Brain microvascular endothelial cell (primary cell): ENCODE results near the gene WNK1.

Source experiments
- DNase-seq: peaks from one replicate; pipeline ENCODE4 v3.0.0-alpha.2; 2020
- H3K27ac ChIP-seq: fragments of 250-450 bp; sonication (Bioruptor Pico); 2 replicates; pipeline ENCODE4 v1.5.1; 2020; ENCODE audit warnings: mild to moderate bottlenecking, moderate library complexity
- H3K27me3 ChIP-seq: fragments of 250-450 bp; sonication (Bioruptor Pico); replicated peaks from 2 replicates; pipeline ENCODE4 v1.5.1; 2020; ENCODE audit warnings: mild to moderate bottlenecking
- H3K36me3 ChIP-seq: fragments of 250-450 bp; sonication (Bioruptor Pico); replicated peaks from 2 replicates; pipeline ENCODE4 v1.5.1; 2020; ENCODE audit warnings: mild to moderate bottlenecking
- H3K4me3 ChIP-seq: 2 replicates; pipeline ENCODE4 v1.5.1; 2011; ENCODE audit warnings: low read depth, mild to moderate bottlenecking, control low read depth, low read length, moderate library complexity
- in situ Hi-C: cut with HindIII; loops from 2 replicates; pipeline ENCODE4 v1.10.0; 2017; ENCODE audit warnings: low sequenced_read_pairs, low pct_ligation_motif_present
- TF ChIP-seq, protein P1 (sequence below): IDR thresholded peaks from 2 replicates; pipeline ENCODE4 v1.5.1; 2011; ENCODE audit warnings: low read depth, mild to moderate bottlenecking, moderate library complexity, low read length, control low read depth, inconsistent platforms; ENCODE audit errors: missing control alignments

WNK1 gene

DNA sequence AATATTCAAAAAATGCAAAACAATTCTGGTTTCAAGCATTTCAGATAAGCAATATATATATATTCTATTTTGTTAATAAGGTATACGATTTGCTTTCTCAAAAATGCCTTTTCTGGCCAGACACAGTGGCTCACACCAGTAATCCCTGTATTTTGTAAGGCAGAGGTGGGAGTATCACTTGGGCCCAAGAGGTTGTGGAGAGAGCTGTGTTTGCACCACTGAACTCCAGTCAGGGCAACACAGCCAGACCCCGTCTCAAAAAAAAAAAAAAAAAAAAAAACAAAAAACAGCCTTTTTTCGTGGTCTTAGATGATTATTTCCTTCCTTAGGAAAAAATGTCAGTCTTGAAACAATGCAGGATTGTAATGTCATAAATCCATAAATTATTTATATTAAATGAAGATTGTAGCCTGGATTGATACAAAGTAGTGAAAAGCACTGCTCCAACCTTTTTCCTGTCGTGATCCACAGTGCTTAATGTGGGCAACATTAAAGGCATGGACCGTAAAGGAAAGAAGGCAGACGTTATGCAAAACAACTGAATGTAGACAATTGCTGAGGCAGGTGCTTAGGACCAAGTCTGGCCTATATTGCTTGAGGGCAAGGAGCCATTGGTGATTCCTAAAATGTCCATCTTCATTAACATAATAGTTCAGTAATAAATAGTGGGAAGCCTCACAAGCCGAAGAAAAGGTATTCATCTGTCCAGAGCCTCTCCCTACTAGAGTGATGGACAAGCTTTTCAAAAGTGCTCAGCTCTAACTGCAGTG lies 160.3 kb downstream of the WNK1 start:
- H3K4me3 ChIP-seq: no peak overlapping the region
- no peaks in the 10 kb centered on the region for H3K27me3 ChIP-seq
- in situ Hi-C loops: no loop called here
- TF ChIP-seq, protein P1, sequence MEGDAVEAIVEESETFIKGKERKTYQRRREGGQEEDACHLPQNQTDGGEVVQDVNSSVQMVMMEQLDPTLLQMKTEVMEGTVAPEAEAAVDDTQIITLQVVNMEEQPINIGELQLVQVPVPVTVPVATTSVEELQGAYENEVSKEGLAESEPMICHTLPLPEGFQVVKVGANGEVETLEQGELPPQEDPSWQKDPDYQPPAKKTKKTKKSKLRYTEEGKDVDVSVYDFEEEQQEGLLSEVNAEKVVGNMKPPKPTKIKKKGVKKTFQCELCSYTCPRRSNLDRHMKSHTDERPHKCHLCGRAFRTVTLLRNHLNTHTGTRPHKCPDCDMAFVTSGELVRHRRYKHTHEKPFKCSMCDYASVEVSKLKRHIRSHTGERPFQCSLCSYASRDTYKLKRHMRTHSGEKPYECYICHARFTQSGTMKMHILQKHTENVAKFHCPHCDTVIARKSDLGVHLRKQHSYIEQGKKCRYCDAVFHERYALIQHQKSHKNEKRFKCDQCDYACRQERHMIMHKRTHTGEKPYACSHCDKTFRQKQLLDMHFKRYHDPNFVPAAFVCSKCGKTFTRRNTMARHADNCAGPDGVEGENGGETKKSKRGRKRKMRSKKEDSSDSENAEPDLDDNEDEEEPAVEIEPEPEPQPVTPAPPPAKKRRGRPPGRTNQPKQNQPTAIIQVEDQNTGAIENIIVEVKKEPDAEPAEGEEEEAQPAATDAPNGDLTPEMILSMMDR: no peak
- H3K27ac ChIP-seq: no peak overlapping the region
- DNase-seq: no peak
- H3K36me3 ChIP-seq: peaks cover 74% of the 10 kb centered on the region

DNA sequence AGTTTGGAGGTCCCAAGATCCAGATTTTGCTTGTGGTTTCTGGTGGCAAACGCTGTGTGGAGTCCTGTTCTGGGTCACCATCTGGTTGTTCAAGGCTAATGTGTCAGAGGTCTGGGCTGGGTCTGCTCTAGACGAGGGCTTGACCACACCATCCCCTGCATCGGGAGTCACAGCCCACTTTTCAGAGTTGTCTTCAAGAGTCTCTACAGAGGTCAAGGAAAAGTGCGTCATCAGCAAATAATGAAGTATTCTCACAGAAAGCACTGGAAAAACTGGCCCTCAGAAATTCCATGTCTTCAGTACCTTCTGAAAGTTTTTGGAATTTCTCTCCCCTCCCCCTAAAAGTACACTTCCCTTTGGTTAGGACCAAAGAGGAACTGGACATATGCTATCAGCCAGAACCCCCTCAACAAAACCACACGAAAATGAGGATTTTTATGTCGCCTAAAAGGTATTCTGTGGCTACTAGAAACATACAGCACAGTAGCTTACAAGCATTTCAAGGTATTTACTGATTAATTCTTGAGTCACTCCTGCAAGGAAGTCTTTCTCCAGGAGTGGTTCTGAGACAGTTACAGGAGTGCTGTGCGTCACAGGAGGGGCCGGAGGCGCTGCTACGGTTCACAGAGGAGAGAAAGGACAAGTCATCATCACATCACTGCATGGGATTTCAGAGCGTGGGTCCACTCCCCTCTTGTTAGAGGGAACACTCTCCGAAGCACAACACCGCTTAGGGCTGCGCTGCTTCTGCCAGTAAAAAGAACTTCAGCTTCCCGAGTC lies 161.7 kb downstream of the WNK1 start:
- Histone ChIP-seq H3K36me3 (peaks cover 63% of the 10 kb centered on the region), H3K4me3 (no peak overlapping the region), H3K27ac (peak overlapping the region; percentile 73), H3K27me3 (no peaks in the 10 kb centered on the region)
- TF ChIP-seq, protein P1: no peak
- peak; percentile 62 for DNase-seq
- in situ Hi-C loops: no loop called here

GRCh38 chr12:915090-915489 lies 162.7 kb downstream of the WNK1 start:
- Histone ChIP-seq H3K4me3 (no peak overlapping the region), H3K27ac (no peak overlapping the region), H3K36me3 (peaks cover 55% of the 10 kb centered on the region), H3K27me3 (no peaks in the 10 kb centered on the region)
- DNase-seq: no peak
- TF ChIP-seq, protein P1: no peak
- in situ Hi-C loops: no loop called here

DNA sequence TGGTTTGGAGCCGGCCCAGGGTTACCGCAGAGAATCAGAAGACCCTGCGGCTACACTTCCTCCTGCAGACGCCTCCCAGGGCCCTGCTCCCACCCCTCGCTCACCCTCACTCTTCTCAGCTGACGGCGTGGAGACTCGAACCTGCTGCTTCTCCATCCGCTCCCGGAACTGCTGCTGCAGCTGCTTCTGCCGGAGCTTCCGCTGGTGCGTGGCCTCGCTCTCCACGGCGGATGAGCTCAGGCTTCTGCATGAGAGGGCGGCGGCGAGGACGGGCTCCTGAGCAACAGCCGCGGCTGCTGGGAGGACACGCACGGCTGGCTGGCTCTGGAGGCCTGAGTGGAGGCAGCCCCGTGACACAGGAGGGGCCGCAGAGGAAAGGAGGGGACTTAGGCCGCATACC lies 163.9 kb downstream of the WNK1 start:
- in situ Hi-C loops: no loop called here
- Histone ChIP-seq H3K27ac (no peak overlapping the region), H3K36me3 (peaks cover 47% of the 10 kb centered on the region), H3K4me3 (no peak overlapping the region), H3K27me3 (no peaks in the 10 kb centered on the region)
- no peak for DNase-seq
- TF ChIP-seq, protein P1: no peak

GRCh38 chr12:916712-917445 lies 164.5 kb downstream of the WNK1 start:
- H3K4me3 ChIP-seq: no peak overlapping the region
- in situ Hi-C loops: no loop called here
- no peak for DNase-seq
- peaks cover 42% of the 10 kb centered on the region for H3K36me3 ChIP-seq
- H3K27ac ChIP-seq: no peak overlapping the region
- H3K27me3 ChIP-seq: no peaks in the 10 kb centered on the region
- TF ChIP-seq, protein P1: no peak
